Muscle layer of duodenum (tissue), 2 donors: ENCODE results near the gene EFNA5.

Source experiments
- H3K27ac ChIP-seq: one replicate; pipeline ENCODE4 v1.7.0; 2013; ENCODE audit warnings: mild to moderate bottlenecking, low read length
- H3K27me3 ChIP-seq: one replicate; pipeline ENCODE4 v1.7.0; 2013; ENCODE audit warnings: low read depth, mild to moderate bottlenecking, control low read depth, low read length
- H3K36me3 ChIP-seq, 2 donors: one replicate each; pipeline ENCODE4 v1.7.0; 2013; ENCODE audit warnings: low read length in 2 of 2, control low read depth in 1 of 2, mild to moderate bottlenecking in 1 of 2; ENCODE audit not compliant: insufficient read depth in 2 of 2, control insufficient read depth in 1 of 2
- H3K4me1 ChIP-seq, 2 donors: one replicate each; pipeline ENCODE4 v1.7.0; 2013; ENCODE audit warnings: low read length in 2 of 2, mild to moderate bottlenecking in 2 of 2, control low read depth in 1 of 2, moderate library complexity in 1 of 2; ENCODE audit not compliant: insufficient read depth in 2 of 2, control insufficient read depth in 1 of 2
- H3K4me3 ChIP-seq, 2 donors: one replicate each; pipeline ENCODE4 v1.7.0; 2013; ENCODE audit warnings: low read length in 2 of 2, low read depth in 1 of 2, mild to moderate bottlenecking in 1 of 2
- H3K9me3 ChIP-seq, 2 donors: one replicate each; pipeline ENCODE4 v1.7.0; 2013; ENCODE audit warnings: low read length in 2 of 2, control low read depth in 1 of 2, mild to moderate bottlenecking in 1 of 2; ENCODE audit not compliant: control insufficient read depth in 1 of 2
- donor health status: healthy.

The EFNA5 gene

GRCh38 chr5:107474716-107475489, 195.8 kb downstream of the EFNA5 start:
- peak overlapping the region; percentile 52 for H3K27ac ChIP-seq

GRCh38 chr5:107474361-107474715, 196.4 kb downstream of the EFNA5 start:
- H3K27me3 ChIP-seq = no peaks in the 10 kb centered on the region

More at GRCh38 chr5:107474716-107475489, 195.8 kb downstream of the EFNA5 start:
- Histone ChIP-seq H3K4me3 (no peak overlapping the region), H3K36me3 (no peaks in the 10 kb centered on the region), H3K9me3 (no peaks in the 10 kb centered on the region), H3K4me1 (peaks cover 0 to 10% of the 10 kb centered on the region in 2 donors), H3K27me3 (no peaks in the 10 kb centered on the region)

GRCh38 chr5:107472620-107473064, 198.1 kb downstream of the EFNA5 start:
- Histone ChIP-seq H3K4me1 (peaks cover 0 to 8% of the 10 kb centered on the region in 2 donors), H3K36me3 (no peaks in the 10 kb centered on the region), H3K9me3 (no peaks in the 10 kb centered on the region), H3K4me3 (no peak overlapping the region), H3K27me3 (no peaks in the 10 kb centered on the region), H3K27ac (no peak overlapping the region)

More at GRCh38 chr5:107474361-107474715, 196.4 kb downstream of the EFNA5 start:
- H3K27ac ChIP-seq = no peak overlapping the region
- H3K9me3 ChIP-seq = no peaks in the 10 kb centered on the region
- H3K36me3 ChIP-seq = no peaks in the 10 kb centered on the region
- H3K4me1 ChIP-seq = peaks cover 0 to 10% of the 10 kb centered on the region in 2 donors
- H3K4me3 ChIP-seq = no peak overlapping the region

- H3K4me3 ChIP-seq = no peak overlapping the region
- no peaks in the 10 kb centered on the region for H3K27me3 ChIP-seq
- H3K36me3 ChIP-seq = no peaks in the 10 kb centered on the region
- no peaks in the 10 kb centered on the region for H3K9me3 ChIP-seq
- no peaks in the 10 kb centered on the region for H3K4me1 ChIP-seq
- H3K27ac ChIP-seq = no peak overlapping the region
Observed at GRCh38 chr5:107470295-107470582, 200.5 kb downstream of the EFNA5 start.

- Histone ChIP-seq H3K9me3 (no peaks in the 10 kb centered on the region), H3K4me1 (no peaks in the 10 kb centered on the region), H3K4me3 (no peak overlapping the region), H3K36me3 (no peaks in the 10 kb centered on the region), H3K27me3 (no peaks in the 10 kb centered on the region), H3K27ac (no peak overlapping the region)
Observed at GRCh38 chr5:107469485-107470294, 201.0 kb downstream of the EFNA5 start.

GRCh38 chr5:107469064-107469463, 201.7 kb downstream of the EFNA5 start:
- H3K27me3 ChIP-seq = no peaks in the 10 kb centered on the region
- H3K4me3 ChIP-seq = no peak overlapping the region
- H3K27ac ChIP-seq = no peak overlapping the region
- H3K36me3 ChIP-seq = no peaks in the 10 kb centered on the region
- H3K9me3 ChIP-seq = no peaks in the 10 kb centered on the region
- H3K4me1 ChIP-seq = no peaks in the 10 kb centered on the region

GRCh38 chr5:107468276-107468675, 202.5 kb downstream of the EFNA5 start:
- no peak overlapping the region for H3K4me3 ChIP-seq
- no peaks in the 10 kb centered on the region for H3K27me3 ChIP-seq
- no peaks in the 10 kb centered on the region for H3K36me3 ChIP-seq
- no peaks in the 10 kb centered on the region for H3K9me3 ChIP-seq
- no peaks in the 10 kb centered on the region for H3K4me1 ChIP-seq
- no peak overlapping the region for H3K27ac ChIP-seq

GRCh38 chr5:107467137-107467932, 203.4 kb downstream of the EFNA5 start:
- H3K9me3 ChIP-seq = no peaks in the 10 kb centered on the region
- no peaks in the 10 kb centered on the region for H3K27me3 ChIP-seq
- no peaks in the 10 kb centered on the region for H3K36me3 ChIP-seq
- no peak overlapping the region for H3K27ac ChIP-seq
- H3K4me3 ChIP-seq = no peak overlapping the region
- no peaks in the 10 kb centered on the region for H3K4me1 ChIP-seq

- no peaks in the 10 kb centered on the region for H3K27me3 ChIP-seq
- no peaks in the 10 kb centered on the region for H3K4me1 ChIP-seq
- no peaks in the 10 kb centered on the region for H3K36me3 ChIP-seq
- H3K4me3 ChIP-seq = no peak overlapping the region
- no peak overlapping the region for H3K27ac ChIP-seq
- no peaks in the 10 kb centered on the region for H3K9me3 ChIP-seq
Observed at GRCh38 chr5:107466233-107466769, 204.4 kb downstream of the EFNA5 start.

- Histone ChIP-seq H3K27me3 (no peaks in the 10 kb centered on the region), H3K36me3 (no peaks in the 10 kb centered on the region), H3K4me3 (peak overlapping the region in 1 of 2 donors; percentile 9), H3K9me3 (no peaks in the 10 kb centered on the region), H3K27ac (no peak overlapping the region), H3K4me1 (no peaks in the 10 kb centered on the region)
Observed at GRCh38 chr5:107464876-107465275, 205.9 kb downstream of the EFNA5 start.

GRCh38 chr5:107464416-107464815, 206.3 kb downstream of the EFNA5 start:
- H3K4me3 ChIP-seq = peak overlapping the region in 1 of 2 donors; percentile 9
- no peak overlapping the region for H3K27ac ChIP-seq
- no peaks in the 10 kb centered on the region for H3K27me3 ChIP-seq
- H3K4me1 ChIP-seq = no peaks in the 10 kb centered on the region
- no peaks in the 10 kb centered on the region for H3K9me3 ChIP-seq
- H3K36me3 ChIP-seq = no peaks in the 10 kb centered on the region
